T-cell (primary cell): ENCODE results near the gene NEURL1B. TPM values are rescaled to one million over a fixed set of nuclear protein-coding genes. Genes with fewer than 3 reads are reported as not detected.

Experiments used
- ATAC-seq, 4 experiments: fragments of 200-7000 bp in 3 of 4; fragments of 150-1000 bp in 1 of 4; cut with Tn5 transposase; replicated peaks in 1 of 4; 1 replicate in 3 of 4; 2 replicates in 1 of 4; pipeline ENCODE4 v1.10.0; 2021; ENCODE audit warnings: moderate library complexity in 3 of 4, mild to moderate bottlenecking in 2 of 4, moderate number of reproducible peaks in 1 of 4
- CTCF ChIA-PET, 2 donors: fragments of 300-600 bp; sonication (Branson Sonifier 250); formaldehyde crosslinking; loops; one replicate each; lab custom pipeline; 2022; ENCODE audit warnings: antibody characterized with exemption in 2 of 2; lab: Charles Lee
- POLR2A ChIA-PET, 2 donors: fragments of 300-600 bp; sonication (Branson Sonifier 250); formaldehyde crosslinking; loops; one replicate each; lab custom pipeline; 2022; ENCODE audit warnings: antibody characterized with exemption in 2 of 2; lab: Charles Lee
- DNase-seq, 35 experiments: peaks; one replicate each; pipeline versions ENCODE4 v3.0.0 to v3.0.0-alpha.2; 2013 to 2023
- H3K27ac ChIP-seq: one replicate; pipeline ENCODE4 v1.5.1; 2013; ENCODE audit warnings: low read length
- H3K27me3 ChIP-seq, 2 experiments: replicated peaks in 1 of 2; 1 replicate in 1 of 2; 2 replicates in 1 of 2; pipeline versions ENCODE4 v1.6.1 to v1.7.0; 2013; ENCODE audit warnings: low read length in 1 of 2, mixed read lengths in 1 of 2; ENCODE audit not compliant: control insufficient read depth in 2 of 2, insufficient read depth in 2 of 2; ENCODE audit errors: extremely low read depth in 1 of 2
- H3K36me3 ChIP-seq, 2 donors: 1 replicate in 1 of 2; 2 replicates in 1 of 2; pipeline versions ENCODE4 v1.6.1 to v1.7.0; 2013; ENCODE audit warnings: low read length in 1 of 2; ENCODE audit not compliant: control insufficient read depth in 2 of 2, insufficient read depth in 1 of 2; ENCODE audit errors: extremely low read depth in 1 of 2
- H3K4me1 ChIP-seq, 2 experiments: 1 replicate in 1 of 2; 2 replicates in 1 of 2; pipeline versions ENCODE4 v1.6.1 to v1.7.0; 2013; ENCODE audit warnings: low read length in 2 of 2, mixed read lengths in 1 of 2; ENCODE audit not compliant: insufficient read depth in 2 of 2, control insufficient read depth in 1 of 2; ENCODE audit errors: extremely low read depth in 1 of 2
- H3K4me3 ChIP-seq, 2 donors: 1 replicate in 1 of 2; 2 replicates in 1 of 2; pipeline versions ENCODE4 v1.5.1 to v1.7.0; 2013; ENCODE audit warnings: mild to moderate bottlenecking in 2 of 2, low read length in 1 of 2, moderate library complexity in 1 of 2; ENCODE audit not compliant: control insufficient read depth in 1 of 2; ENCODE audit errors: extremely low read depth in 1 of 2
- H3K9me3 ChIP-seq: 2 replicates; pipeline ENCODE4 v1.7.0; 2013
- H3K27ac Mint-ChIP-seq, 2 donors: one replicate each; pipeline ENCODE4 v1.8.0; 2020 to 2021; ENCODE audit warnings: mild to moderate bottlenecking in 2 of 2, mixed read lengths in 2 of 2
- H3K27me3 Mint-ChIP-seq, 2 donors: one replicate each; pipeline ENCODE4 v1.8.0; 2021 to 2022; ENCODE audit warnings: mixed read lengths in 2 of 2
- H3K36me3 Mint-ChIP-seq: one replicate; pipeline ENCODE4 v1.8.0; 2021; ENCODE audit warnings: mixed read lengths
- H3K4me1 Mint-ChIP-seq, 3 donors: one replicate each; pipeline ENCODE4 v1.8.0; 2020 to 2022; ENCODE audit warnings: mixed read lengths in 3 of 3, mild to moderate bottlenecking in 1 of 3
- H3K4me3 Mint-ChIP-seq, 3 donors: one replicate each; pipeline ENCODE4 v1.8.0; 2020 to 2022; ENCODE audit warnings: mild to moderate bottlenecking in 3 of 3, mixed read lengths in 3 of 3, moderate library complexity in 3 of 3
- H3K9me3 Mint-ChIP-seq, 3 donors: one replicate each; pipeline ENCODE4 v1.8.0; 2020 to 2022; ENCODE audit warnings: mixed read lengths in 3 of 3
- WGBS: methylation state at CpG from one replicate; pipeline ENCODE4 v1.1.5; 2013; ENCODE audit warnings: missing lambda C conversion rate; ENCODE audit not compliant: insufficient coverage; 5-methylcytosine and 5-hydroxymethylcytosine counted together
- total RNA-seq, 35 experiments: library from RNA in 6 of 35; stranded (reverse) in 6 of 35; fragments of 120-200 nt in 1 of 35; gene quantifications; one replicate each; pipeline versions ENCODE4 v1.2.1 to v1.2.4 and lab custom pipeline; 2013 to 2026

NEURL1B gene
- total RNA-seq, 5 donors from 2014 or later (not counting 1 experiment from before 2014, with no cell fraction given) = 0.07 to 0.64 (median 0.20) TPM

DNA sequence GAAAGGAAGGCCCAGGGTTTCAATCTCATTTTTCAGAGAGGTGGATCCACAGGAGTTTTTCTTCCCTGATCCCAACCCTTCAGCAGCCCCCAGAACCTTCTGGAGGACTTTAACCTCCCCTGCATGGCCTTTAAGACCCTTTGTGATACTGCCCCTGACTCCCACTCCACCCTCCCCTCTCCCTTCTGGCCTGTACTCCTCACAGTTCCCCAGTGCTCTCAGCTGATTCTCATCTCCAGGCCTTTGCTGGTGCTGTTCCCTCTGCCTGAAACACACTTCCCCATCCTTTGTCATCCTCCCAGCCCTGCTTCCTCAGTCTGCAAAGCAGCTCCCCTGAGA, 18.5 kb downstream of the NEURL1B start:
- H3K4me3 ChIP-seq = no peak overlapping the region
- Mint-ChIP-seq H3K27ac (no peak overlapping the region), H3K4me1 (no peaks in the 10 kb centered on the region), H3K4me3 (no peak overlapping the region), H3K9me3 (peaks cover 4 to 14% (median 13%) of the 10 kb centered on the region in 3 donors), H3K36me3 (no peaks in the 10 kb centered on the region), H3K27me3 (no peaks in the 10 kb centered on the region)
- H3K4me1 ChIP-seq = no peaks in the 10 kb centered on the region
- ChIA-PET POLR2A (no interaction called here), CTCF (no interaction called here)
- H3K27me3 ChIP-seq = peaks cover 0 to 22% of the 10 kb centered on the region in 2 experiments
- no peaks in the 10 kb centered on the region for H3K36me3 ChIP-seq
- H3K27ac ChIP-seq = no peak overlapping the region
- ATAC-seq = no peak
- no peak for DNase-seq
- H3K9me3 ChIP-seq = no peaks in the 10 kb centered on the region

DNA sequence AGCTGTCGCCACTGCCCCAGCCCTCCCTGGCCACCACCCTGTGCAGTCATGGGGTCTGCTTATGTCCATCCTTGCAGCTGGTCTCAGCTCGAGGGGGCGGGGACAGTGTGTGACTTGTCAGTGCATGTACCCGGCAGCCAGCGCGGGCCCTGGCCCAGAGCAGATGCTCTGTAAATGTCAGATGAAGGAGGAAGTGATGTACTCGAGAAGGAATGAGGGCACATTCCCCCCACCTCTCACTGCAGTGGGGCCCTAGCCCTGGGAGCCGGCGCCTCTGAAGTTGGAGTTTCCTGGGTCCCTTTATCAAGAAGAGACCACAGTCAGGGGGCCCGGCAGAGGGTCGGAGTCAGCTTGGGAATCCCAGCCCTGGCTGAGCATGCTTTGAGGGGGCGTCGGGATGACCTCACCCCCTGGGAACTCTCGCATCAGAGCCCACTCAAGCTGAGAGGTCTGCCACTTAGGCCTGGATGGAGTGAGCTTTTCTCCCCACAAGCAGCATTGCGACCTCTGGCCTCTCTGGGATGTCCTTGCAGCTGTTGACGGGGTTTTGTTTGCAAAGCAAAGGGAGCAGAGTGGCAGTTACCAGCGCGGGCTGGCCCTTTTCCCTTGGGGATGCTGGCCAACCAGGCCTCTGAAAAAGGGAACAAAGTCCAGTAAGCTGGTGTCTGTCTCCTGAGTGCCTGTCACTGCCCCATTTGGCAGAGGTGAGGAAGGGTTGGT, 19.0 kb downstream of the NEURL1B start:
- Mint-ChIP-seq H3K27me3 (no peaks in the 10 kb centered on the region), H3K4me3 (no peak overlapping the region), H3K4me1 (no peaks in the 10 kb centered on the region), H3K36me3 (no peaks in the 10 kb centered on the region), H3K9me3 (peaks cover 4 to 12% (median 12%) of the 10 kb centered on the region in 3 donors), H3K27ac (no peak overlapping the region)
- H3K27ac ChIP-seq = no peak overlapping the region
- H3K27me3 ChIP-seq = peaks cover 0 to 22% of the 10 kb centered on the region in 2 experiments
- no peak for ATAC-seq
- no peaks in the 10 kb centered on the region for H3K36me3 ChIP-seq
- no peaks in the 10 kb centered on the region for H3K9me3 ChIP-seq
- H3K4me1 ChIP-seq = no peaks in the 10 kb centered on the region
- CTCF ChIA-PET = no interaction called here
- WGBS = 80% methylated on average over 11 of the region's 18 CpGs
- POLR2A ChIA-PET = no interaction called here
- no peak overlapping the region for H3K4me3 ChIP-seq
- no peak for DNase-seq

DNA sequence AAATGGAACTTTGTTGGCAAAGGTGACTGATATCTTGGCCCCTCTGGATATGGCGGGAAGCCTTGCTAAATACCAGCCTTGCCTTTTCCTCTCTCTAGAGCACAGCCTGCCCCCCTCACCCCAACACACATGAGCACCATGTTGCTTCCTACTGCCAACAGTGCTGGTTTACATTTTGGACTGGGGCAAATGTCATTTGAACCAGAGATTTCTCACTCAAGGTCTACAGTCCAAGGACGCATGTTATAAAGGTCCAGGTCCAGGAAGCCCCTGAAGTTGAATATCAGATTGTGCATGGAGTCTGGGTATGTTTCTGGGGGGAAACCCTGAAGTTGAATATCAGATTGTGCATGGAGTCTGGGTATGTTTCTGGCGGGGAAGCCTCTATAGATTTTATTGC, 19.9 kb downstream of the NEURL1B start:
- no peaks in the 10 kb centered on the region for H3K36me3 ChIP-seq
- no peaks in the 10 kb centered on the region for H3K4me1 ChIP-seq
- peaks cover 1 to 4% (median 3%) of the 10 kb centered on the region in 3 donors for H3K9me3 Mint-ChIP-seq
- ATAC-seq (no peak), DNase-seq (no peak)
- 100% methylated on average over 1 of the region's 3 CpGs for WGBS
- H3K9me3 ChIP-seq = no peaks in the 10 kb centered on the region
- ChIA-PET POLR2A (no interaction called here), CTCF (no interaction called here)
- no peak overlapping the region for H3K4me3 ChIP-seq
- no peaks in the 10 kb centered on the region for H3K4me1 Mint-ChIP-seq
- H3K4me3 Mint-ChIP-seq = no peak overlapping the region
- H3K36me3 Mint-ChIP-seq = no peaks in the 10 kb centered on the region
- no peak overlapping the region for H3K27ac ChIP-seq
- no peak overlapping the region for H3K27ac Mint-ChIP-seq
- peaks cover 0 to 19% of the 10 kb centered on the region in 2 experiments for H3K27me3 ChIP-seq
- no peaks in the 10 kb centered on the region for H3K27me3 Mint-ChIP-seq

DNA sequence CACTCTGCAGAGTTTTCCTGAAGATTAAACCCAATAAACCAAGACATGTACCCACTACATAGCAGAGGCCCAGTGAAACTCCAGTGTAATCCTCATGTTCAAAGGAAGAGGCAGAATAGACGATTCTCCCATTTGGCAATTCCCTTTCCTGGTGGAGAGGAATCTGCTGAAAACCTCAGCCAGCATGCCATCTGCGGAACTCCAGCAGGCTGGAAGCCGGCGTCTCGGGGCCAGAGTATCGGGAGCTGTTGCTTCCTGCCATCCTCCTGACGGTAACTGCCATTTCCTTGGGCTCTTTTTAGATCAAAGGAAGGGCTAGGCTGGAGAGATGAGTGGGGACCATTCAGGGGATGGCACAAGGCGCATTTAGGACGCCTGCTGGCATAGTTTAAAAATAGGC, 20.5 kb downstream of the NEURL1B start:
- Histone ChIP-seq H3K4me3 (no peak overlapping the region), H3K27me3 (peaks cover 0 to 19% of the 10 kb centered on the region in 2 experiments), H3K27ac (no peak overlapping the region), H3K36me3 (no peaks in the 10 kb centered on the region), H3K9me3 (no peaks in the 10 kb centered on the region), H3K4me1 (no peaks in the 10 kb centered on the region)
- Mint-ChIP-seq H3K27me3 (no peaks in the 10 kb centered on the region), H3K4me3 (no peak overlapping the region), H3K36me3 (no peaks in the 10 kb centered on the region), H3K4me1 (no peaks in the 10 kb centered on the region), H3K27ac (no peak overlapping the region), H3K9me3 (peaks cover 0 to under 1% (median 0%) of the 10 kb centered on the region in 3 donors)
- DNase-seq (no peak), ATAC-seq (no peak)
- ChIA-PET POLR2A (no interaction called here), CTCF (no interaction called here)
- WGBS = 84% methylated on average over 9 of the region's 9 CpGs

DNA sequence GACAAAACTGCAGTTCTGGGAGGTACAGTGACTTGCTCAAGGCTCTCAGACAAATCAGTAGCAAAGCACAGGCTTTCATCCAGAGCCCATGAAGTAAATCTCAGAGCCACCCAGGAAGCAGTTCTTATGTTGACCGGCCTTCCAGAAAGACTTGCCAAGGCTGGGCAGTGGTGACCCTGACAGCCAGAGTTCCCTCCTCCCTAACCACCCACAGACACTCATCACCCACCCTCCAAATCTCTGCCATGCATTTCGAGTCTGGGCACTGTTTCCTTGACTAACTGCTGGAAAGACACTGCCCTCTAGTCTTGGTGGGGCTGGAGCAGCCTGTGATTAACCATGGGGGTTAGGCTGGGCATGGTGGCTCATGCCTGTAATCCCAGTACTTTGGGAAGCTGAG, 21.5 kb downstream of the NEURL1B start:
- no peak overlapping the region for H3K27ac ChIP-seq
- H3K27me3 ChIP-seq = peaks cover 0 to 19% of the 10 kb centered on the region in 2 experiments
- no peaks in the 10 kb centered on the region for H3K4me1 ChIP-seq
- POLR2A ChIA-PET = no interaction called here
- Mint-ChIP-seq H3K4me1 (no peaks in the 10 kb centered on the region), H3K27ac (no peak overlapping the region), H3K36me3 (no peaks in the 10 kb centered on the region), H3K4me3 (no peak overlapping the region), H3K27me3 (no peaks in the 10 kb centered on the region), H3K9me3 (no peaks in the 10 kb centered on the region)
- CTCF ChIA-PET = no interaction called here
- H3K4me3 ChIP-seq = no peak overlapping the region
- H3K9me3 ChIP-seq = no peaks in the 10 kb centered on the region
- WGBS = 86% methylated on average over 1 of the region's 2 CpGs
- ATAC-seq (no peak), DNase-seq (no peak)
- H3K36me3 ChIP-seq = no peaks in the 10 kb centered on the region

DNA sequence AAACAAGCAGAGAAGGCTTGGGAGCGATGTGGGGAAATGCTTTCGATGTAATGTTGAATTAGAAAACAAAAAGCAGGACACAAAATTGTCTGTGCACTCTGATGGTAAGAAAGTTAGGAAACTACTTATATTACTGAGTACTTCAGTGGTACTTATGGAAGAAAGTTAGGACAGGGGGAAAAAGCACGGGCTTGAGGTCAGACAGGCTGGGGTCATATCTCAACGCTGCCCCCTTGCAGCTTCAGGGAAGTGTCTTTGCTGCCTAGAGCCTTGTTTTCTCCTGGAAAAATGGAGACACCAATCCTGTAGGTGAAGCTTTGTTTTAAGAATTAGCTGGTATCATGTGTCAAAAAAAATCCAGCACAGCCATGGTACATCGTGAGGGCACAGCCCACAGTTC, 23.0 kb downstream of the NEURL1B start:
- Histone ChIP-seq H3K9me3 (no peaks in the 10 kb centered on the region), H3K27ac (no peak overlapping the region), H3K36me3 (no peaks in the 10 kb centered on the region), H3K4me1 (no peaks in the 10 kb centered on the region), H3K27me3 (peaks cover 0 to 10% of the 10 kb centered on the region in 2 experiments), H3K4me3 (no peak overlapping the region)
- ChIA-PET CTCF (interaction anchor here in 1 of 2 donors (0.5 kb wide), 1 partner anchor 30 kb away, joined by 4 read pairs; no protein-coding TSS in a partner anchor), POLR2A (no interaction called here)
- no peak overlapping the region for H3K27ac Mint-ChIP-seq
- WGBS = 92% methylated on average over 5 of the region's 5 CpGs
- DNase-seq = no peak
- no peaks in the 10 kb centered on the region for H3K36me3 Mint-ChIP-seq
- ATAC-seq = no peak
- no peaks in the 10 kb centered on the region for H3K27me3 Mint-ChIP-seq
- no peaks in the 10 kb centered on the region for H3K9me3 Mint-ChIP-seq
- no peak overlapping the region for H3K4me3 Mint-ChIP-seq
- no peaks in the 10 kb centered on the region for H3K4me1 Mint-ChIP-seq
